ENCODE results near the gene ANGEL1. TPM values are rescaled to one million over a fixed set of nuclear protein-coding genes. Genes with fewer than 3 reads are reported as not detected.

ANGEL1 gene
- total RNA-seq, 1 experiment from 2014 or later, result 9.2 TPM

- intact Hi-C loops (cut with micrococcal nuclease), result no loop called here
- Histone ChIP-seq H3K4me1 (ENCODE audit: insufficient read depth, low read length) (peaks cover 4% of the 10 kb centered on the region; the same call in 1 of the 2 replicates), H3K4me2 (ENCODE audit: low read length) (no peak overlapping the region), H2AFZ (ENCODE audit: low read length) (no peak overlapping the region), H3K4me3 (ENCODE audit: low read length) (no peak overlapping the region), H3K9me3 (ENCODE audit: low read length) (no peaks in the 10 kb centered on the region), H3F3A (ENCODE audit: low read length, unreplicated experiment) (no peaks in the 10 kb centered on the region), H4K20me1 (ENCODE audit: low read length) (no peaks in the 10 kb centered on the region), H3K27ac (ENCODE audit: low read length) (no peak overlapping the region), H3K27me3 (ENCODE audit: low read length) (peaks cover 27% of the 10 kb centered on the region), H3K9ac (ENCODE audit: low read length) (no peak overlapping the region), H3K36me3 (ENCODE audit: low read depth, low read length) (no peaks in the 10 kb centered on the region), H3K79me2 (ENCODE audit: low read length) (no peaks in the 10 kb centered on the region), H3K9me2 (replicated peaks; ENCODE audit: low read length) (no peaks in the 10 kb centered on the region)
- ChIA-PET POLR2A (ENCODE audit: unreplicated experiment) (no interaction called here), CTCF (no interaction called here)
- TF ChIP-seq EZH2phosphoT487 (IDR thresholded peaks at IDR 0.05; ENCODE audit: borderline replicate concordance, low read length) (no peak), CTCF (conservative IDR thresholded peaks at IDR 0.05; ENCODE audit: low read depth, low read length) (no peak), EZH2 (IDR thresholded peaks at IDR 0.05; ENCODE audit: low read length, unreplicated experiment) (no peak)
- ATAC-seq (no peak), DNase-seq (no peak)
- no TSS peak for BruUV-seq (replicated peaks)
Observed at GRCh38 chr14:76756371-76756750, 56.3 kb downstream of the ANGEL1 start.

- TF ChIP-seq CTCF (conservative IDR thresholded peaks at IDR 0.05; ENCODE audit: low read depth, low read length), result no peak
- TF ChIP-seq EZH2phosphoT487 (IDR thresholded peaks at IDR 0.05; ENCODE audit: borderline replicate concordance, low read length), result no peak
- no peak for TF ChIP-seq EZH2 (IDR thresholded peaks at IDR 0.05; ENCODE audit: low read length, unreplicated experiment)
- H3K9ac ChIP-seq (ENCODE audit: low read length), result no peak overlapping the region
- ATAC-seq, result no peak
- no peaks in the 10 kb centered on the region for H3K36me3 ChIP-seq (ENCODE audit: low read depth, low read length)
- no peak overlapping the region for H3K27ac ChIP-seq (ENCODE audit: low read length)
- H3K9me3 ChIP-seq (ENCODE audit: low read length), result no peaks in the 10 kb centered on the region
- no peaks in the 10 kb centered on the region for H3K9me2 ChIP-seq (replicated peaks; ENCODE audit: low read length)
- CTCF ChIA-PET, result no interaction called here
- H3K4me2 ChIP-seq (ENCODE audit: low read length), result no peak overlapping the region
- H4K20me1 ChIP-seq (ENCODE audit: low read length), result no peaks in the 10 kb centered on the region
- H3K27me3 ChIP-seq (ENCODE audit: low read length), result peaks cover 27% of the 10 kb centered on the region
- H3F3A ChIP-seq (ENCODE audit: low read length, unreplicated experiment), result no peaks in the 10 kb centered on the region
- H3K4me3 ChIP-seq (ENCODE audit: low read length), result no peak overlapping the region
- POLR2A ChIA-PET (ENCODE audit: unreplicated experiment), result interaction anchor here (1.1 kb wide), 1 partner anchor 13 kb away, joined by 5 read pairs; no protein-coding TSS in a partner anchor
- no peaks in the 10 kb centered on the region for H3K79me2 ChIP-seq (ENCODE audit: low read length)
- intact Hi-C loops (cut with micrococcal nuclease), result no loop called here
- BruUV-seq (replicated peaks), result no TSS peak
- H3K4me1 ChIP-seq (ENCODE audit: insufficient read depth, low read length), result no peaks in the 10 kb centered on the region
- no peak overlapping the region for H2AFZ ChIP-seq (ENCODE audit: low read length)
- DNase-seq, result no peak
Observed at GRCh38 chr14:76755610-76756370, 56.9 kb downstream of the ANGEL1 start.

- Histone ChIP-seq H3K79me2 (ENCODE audit: low read length) (no peaks in the 10 kb centered on the region), H3K4me3 (ENCODE audit: low read length) (no peak overlapping the region), H3K4me2 (ENCODE audit: low read length) (no peak overlapping the region), H3K27ac (ENCODE audit: low read length) (no peak overlapping the region), H3K9ac (ENCODE audit: low read length) (no peak overlapping the region), H3K4me1 (ENCODE audit: insufficient read depth, low read length) (no peaks in the 10 kb centered on the region), H4K20me1 (ENCODE audit: low read length) (no peaks in the 10 kb centered on the region), H3K9me2 (replicated peaks; ENCODE audit: low read length) (no peaks in the 10 kb centered on the region), H2AFZ (ENCODE audit: low read length) (no peak overlapping the region), H3F3A (ENCODE audit: low read length, unreplicated experiment) (no peaks in the 10 kb centered on the region), H3K9me3 (ENCODE audit: low read length) (no peaks in the 10 kb centered on the region), H3K27me3 (ENCODE audit: low read length) (peaks cover 27% of the 10 kb centered on the region), H3K36me3 (ENCODE audit: low read depth, low read length) (no peaks in the 10 kb centered on the region)
- ChIA-PET POLR2A (ENCODE audit: unreplicated experiment) (no interaction called here), CTCF (no interaction called here)
- no peak for DNase-seq
- no peak for ATAC-seq
- BruUV-seq (replicated peaks), result no TSS peak
- intact Hi-C loops (cut with micrococcal nuclease), result no loop called here
- TF ChIP-seq EZH2 (IDR thresholded peaks at IDR 0.05; ENCODE audit: low read length, unreplicated experiment), result no peak
Observed at GRCh38 chr14:76754586-76754985, 58.1 kb downstream of the ANGEL1 start.
